HG02885 (cell line): ENCODE measurements around the gene SCAF1.

Source experiments
- ATAC-seq: cut with Tn5 transposase; IDR thresholded peaks from one replicate; pipeline ENCODE4 v1.9.1; 2021; ENCODE audit warnings: mild to moderate bottlenecking; ENCODE audit not compliant: unreplicated experiment, poor library complexity

The SCAF1 gene

DNA sequence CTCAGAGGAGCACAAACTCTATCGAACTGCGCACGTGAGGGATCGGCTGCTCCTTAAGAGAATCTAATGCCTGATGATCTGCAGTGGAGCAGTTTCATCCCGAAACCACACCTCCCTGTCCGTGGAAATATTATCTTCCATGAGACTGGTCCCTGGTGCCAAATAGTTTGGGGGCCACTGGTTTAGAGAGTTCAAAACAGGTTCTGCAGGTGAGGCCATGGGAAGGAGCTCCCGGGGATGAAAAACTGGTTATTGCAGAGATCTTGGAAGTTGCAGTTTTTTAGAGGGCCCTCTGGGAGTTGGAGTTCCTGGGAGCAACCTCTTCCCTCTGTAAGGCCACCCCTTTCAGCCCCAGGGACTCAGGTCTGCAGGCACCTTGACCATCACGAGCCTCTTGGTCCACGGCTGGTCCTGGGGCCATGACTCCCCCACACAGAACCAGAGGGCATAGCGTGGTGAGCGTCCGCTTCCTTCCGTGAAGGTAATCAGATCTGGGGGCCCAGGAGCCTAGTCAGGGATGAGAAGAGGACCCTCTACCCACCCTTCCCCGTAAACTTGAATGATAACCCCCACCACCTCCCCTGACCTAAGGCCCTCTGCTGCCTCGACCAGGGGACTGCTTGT lies 18.4 kb downstream of the SCAF1 start:
- no peak for ATAC-seq

DNA sequence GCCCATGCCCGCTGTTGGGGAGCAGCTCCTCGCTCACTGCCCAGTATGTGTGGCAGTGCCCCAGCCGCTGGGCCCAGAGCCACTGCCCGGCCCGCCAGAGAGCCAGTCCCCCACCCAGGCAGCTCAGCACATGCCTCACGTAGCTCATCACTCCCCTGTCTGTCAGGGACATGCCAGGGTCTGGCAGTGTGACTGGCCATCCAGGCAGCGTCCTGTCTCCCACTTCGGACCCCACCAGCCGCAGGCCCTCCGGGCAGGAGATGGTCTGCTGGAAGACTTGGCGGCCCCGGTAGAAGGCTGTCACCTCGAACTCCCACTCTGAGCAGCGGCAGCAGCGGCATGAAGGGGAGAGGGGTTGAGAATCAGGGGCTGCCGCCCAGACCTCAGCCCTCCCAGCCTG lies 20.0 kb downstream of the SCAF1 start:
- no peak for ATAC-seq

DNA sequence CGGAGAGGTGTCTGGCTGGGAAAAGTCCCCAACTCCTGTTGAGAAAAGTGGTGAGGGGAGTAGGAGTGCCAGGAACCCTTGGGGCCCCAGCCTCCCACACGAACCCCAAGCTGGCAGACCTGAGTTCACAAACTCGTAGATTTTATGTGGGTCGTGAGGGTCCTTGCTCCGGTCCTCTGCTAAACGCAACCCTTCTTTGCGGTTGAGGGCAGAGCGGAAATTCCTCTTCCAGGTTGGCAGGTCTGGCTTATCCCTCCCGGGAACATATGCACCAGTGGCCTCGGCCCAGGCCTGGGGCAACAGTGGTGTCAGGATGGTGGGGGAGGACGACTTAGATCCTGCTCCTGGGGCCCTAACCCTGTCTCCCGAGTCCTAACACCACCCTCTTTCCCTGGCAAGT lies 21.2 kb downstream of the SCAF1 start:
- no peak for ATAC-seq

DNA sequence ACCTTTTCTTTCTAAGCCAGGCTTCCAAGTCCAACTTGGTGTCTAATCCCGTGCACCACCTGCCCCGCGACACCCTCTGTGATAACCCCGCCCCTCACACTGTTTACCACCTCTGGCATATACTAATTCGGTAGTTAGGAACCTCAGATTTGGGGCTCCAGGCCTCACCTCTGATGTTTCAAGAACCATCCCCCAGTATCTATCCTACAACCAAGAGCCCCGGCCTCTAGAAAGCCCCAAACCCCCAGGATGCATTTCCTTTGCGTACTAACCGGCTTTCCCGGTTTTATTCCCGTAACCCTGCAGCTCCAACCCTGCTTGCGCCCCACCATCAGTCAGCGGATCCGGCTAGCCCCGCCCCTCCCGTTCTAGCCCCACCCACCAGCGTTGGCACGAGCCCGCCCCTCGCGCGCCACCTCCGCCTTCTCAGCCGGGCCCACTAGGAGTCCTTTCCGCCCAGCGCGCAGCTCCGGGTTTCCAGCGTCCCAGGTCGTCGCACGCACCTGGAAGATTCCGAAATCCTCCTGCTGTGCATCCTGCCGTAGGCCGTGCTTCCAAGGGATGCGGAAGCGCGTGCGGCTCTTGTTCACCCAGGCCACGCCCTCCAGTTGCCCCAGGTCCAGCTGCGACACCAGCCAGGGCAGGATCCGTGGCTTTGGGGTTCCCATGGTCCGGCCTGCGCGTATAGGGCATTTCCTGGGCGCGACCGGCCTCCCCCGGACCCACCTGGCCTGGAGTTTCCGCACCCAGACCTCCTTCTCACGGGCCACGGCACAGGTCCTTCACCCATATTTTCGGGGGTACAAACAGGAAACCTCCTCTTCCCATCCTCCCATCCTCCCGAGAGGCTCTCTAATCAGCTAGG lies 22.4 kb downstream of the SCAF1 start:
- peak; percentile 50 for ATAC-seq

DNA sequence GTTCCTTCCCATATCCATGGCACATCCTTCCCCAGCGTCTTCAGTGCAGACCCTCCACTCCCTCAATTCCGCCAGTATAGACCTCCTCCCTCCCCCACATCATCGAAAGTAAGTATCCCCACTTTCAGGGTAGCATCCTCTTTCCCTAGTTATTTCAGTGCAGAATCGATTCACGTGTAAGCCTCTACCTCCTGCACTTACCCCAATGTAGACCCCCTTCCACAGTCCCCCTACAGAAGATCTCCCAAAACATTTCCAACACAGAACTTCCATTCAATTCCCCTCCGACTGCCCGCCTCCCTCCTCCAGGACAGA lies 23.0 kb downstream of the SCAF1 start:
- ATAC-seq: no peak

DNA sequence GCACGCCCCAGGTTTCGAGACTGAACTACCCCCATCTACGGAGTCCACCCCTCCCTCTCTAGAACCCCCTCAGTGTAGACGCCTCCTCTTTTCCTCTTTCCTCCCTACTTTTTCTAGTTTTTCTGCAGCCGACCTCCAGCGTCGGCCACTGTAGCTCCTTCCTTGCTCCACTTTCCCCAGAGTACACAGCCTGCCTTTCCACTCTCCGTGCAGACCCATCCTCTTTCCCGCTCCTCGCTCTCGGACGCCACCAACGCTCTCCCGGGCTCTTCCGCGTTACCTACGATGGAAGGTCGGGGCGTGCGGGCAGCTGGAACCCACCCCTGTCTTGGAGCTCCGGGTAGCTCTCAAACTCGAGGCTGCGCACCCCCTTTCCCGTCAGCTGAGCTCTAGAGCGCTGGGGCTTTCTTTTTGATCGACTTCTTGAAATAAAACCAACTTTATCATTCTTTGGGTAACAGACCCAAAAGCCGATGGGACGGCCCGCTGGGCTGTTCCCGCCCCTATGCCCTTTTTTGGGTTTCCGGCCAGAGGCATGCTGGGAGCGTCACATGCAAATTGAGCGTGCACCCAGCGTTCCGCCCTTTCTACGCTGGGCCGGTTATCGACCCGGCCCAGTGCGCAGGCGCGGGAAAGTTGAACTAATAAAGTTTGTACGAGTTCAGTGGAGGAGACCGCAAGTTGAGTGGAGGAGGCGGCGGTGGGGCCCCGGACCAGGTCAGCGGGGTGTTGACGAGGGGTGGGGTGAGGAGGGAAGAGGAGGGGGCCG lies 23.5 kb downstream of the SCAF1 start, which contains the start of the genes BCL2L12 and IRF3:
BCL2L12 (plus strand) TSS at position 583 of the 769 bp plus-strand sequence. CDS start 760 bp downstream, outside the sequence.
IRF3 (minus strand) TSS at position 507 of the 769 bp plus-strand sequence. CDS start 1,019 bp downstream, outside the sequence.
- ATAC-seq: peak; percentile 83

DNA sequence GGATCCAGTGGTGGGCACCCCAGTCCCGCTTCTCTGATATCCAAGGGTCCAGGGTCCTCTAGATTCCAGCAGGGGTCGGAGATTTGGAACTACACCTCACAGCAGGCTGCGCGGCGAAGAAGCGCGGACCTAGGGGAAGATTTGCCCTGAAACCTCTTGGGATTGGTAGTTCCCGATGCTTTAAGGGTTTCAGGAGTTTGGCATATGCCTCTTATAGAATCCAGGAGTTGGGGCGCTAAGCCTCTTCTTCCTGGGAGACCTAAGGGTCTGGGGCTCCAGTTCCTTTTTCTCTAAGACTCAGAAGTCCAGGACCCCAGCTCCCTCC lies 24.1 kb downstream of the SCAF1 start:
- no peak for ATAC-seq

DNA sequence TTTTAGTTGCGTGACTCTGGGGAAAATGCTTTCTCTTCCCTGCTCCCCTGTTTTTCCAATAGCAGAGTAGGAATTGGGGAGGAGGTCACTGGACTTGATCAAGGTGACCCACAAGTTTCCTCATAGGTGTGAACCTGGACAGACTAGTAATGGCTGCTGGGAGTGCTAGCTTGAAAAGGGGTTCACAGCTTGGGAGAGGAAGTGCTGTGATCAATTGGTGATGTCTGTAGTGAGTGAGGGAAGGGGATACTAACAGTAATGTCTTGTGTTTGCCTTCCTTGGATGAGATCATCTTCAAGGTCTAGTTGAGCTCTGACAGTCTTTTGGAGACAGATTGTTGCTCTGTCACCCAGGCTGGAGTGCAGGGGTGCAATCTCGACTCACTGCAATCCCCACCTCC lies 25.5 kb downstream of the SCAF1 start:
- ATAC-seq: no peak

DNA sequence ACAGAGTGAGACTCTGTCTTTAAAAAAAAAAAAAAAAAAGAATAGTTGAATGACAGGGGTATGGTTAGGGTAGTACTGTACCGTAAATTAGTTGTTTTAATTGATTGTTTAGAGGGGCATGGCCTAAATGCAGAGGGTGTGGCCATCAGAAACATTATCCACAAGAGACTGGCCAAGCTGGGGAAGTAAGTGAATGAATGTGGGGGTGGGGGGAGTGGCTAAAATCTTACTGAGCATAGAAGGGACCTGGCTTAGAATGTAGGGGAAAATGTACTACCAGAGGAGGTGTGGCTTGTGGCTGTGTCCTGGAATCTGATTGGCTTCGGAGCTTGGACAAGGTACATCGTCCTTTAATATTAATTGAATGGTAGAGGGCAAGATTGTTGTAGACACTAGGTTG lies 27.5 kb downstream of the SCAF1 start:
- ATAC-seq: no peak

DNA sequence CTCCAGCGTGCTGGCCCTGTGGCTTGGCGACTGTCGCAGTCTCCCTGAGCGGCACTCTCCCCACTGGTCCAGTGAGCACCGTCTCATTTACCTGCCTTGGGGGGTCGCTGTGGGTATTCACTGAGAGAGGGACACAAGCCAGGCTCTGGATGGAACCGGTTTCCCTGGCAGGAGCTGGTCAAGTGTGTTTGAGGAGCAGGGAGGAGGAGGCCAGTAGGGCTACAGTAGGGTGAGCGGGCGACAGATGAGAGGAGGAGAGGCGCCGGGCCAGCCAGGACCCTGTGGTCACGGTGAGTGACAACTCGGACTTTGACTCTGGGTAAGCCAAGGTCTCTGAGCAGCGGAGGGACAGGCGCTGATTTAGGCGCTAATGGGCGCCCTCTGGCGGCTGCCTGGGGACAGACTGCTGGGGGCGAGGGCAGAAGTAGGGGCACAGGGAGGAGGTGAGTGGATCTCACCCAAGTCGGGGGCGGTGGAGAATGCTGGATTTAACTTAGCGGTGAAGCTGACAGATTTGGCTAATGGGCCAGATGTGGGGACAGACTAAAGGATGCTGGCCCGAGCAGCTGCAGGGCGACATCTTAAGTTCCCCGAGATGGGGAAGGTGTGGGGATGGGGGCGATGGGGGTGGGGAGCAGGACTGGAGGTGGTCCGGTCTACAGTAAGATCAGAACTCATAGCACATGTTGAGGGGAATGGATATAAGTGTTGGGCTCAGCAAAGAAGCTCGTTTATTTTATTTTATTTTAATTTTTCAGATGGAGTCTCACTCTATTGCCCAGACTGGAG lies 30.3 kb downstream of the SCAF1 start:
- ATAC-seq: no peak

DNA sequence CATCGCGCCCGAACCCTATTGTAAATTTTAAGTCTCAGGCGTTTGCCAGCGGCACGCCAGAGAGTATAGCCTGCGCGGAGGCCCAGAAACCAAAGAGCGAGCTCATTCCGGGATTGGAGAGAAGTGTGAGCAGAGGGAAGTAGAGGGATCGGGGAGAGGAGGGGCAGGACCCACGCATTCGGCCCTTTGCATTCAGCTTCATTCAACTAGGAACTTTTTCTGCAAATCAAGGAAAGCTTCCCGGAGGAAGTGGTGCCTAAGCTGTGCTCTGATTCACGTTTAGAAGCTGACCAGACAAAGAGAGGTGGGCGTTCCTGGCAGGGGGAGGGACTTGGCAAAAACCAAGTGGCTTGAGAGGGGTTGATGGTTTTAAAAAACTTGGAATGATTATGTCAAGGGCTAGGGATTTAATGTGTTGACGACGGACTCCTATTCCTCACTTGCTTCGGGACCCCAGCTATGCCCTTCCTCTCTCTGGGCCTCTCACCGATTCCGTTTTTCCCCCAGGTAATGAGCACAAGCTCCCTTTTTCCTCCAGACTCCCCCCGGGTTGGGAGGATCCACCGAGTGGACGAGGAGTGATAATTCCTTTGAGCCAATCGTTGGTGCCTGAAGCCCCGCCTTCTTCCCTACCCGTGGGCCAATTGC lies 34.3 kb downstream of the SCAF1 start:
- peak; percentile 8 for ATAC-seq

DNA sequence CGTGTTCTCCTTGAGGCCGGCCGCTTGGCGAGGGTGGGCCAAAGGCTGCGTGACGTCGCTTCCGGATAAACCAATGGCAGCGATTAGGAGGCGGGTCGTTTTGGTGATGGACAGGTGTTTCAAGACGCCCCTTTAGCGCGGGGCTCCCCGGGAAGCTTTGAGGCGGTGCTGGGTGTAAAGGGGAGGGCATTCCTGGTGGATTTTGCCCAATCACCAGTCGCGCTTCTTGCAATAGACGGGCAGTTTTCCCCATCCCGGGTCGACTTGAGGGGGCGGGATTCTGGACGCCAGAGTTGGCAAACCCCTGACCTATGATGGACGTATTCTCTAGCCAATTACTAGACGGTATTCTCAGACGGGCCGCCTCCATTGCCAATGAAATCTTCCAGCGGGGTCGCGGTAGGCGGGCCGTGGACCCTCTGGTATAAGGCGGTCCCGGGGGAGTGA lies 34.8 kb downstream of the SCAF1 start:
- peak; percentile 72 for ATAC-seq

DNA sequence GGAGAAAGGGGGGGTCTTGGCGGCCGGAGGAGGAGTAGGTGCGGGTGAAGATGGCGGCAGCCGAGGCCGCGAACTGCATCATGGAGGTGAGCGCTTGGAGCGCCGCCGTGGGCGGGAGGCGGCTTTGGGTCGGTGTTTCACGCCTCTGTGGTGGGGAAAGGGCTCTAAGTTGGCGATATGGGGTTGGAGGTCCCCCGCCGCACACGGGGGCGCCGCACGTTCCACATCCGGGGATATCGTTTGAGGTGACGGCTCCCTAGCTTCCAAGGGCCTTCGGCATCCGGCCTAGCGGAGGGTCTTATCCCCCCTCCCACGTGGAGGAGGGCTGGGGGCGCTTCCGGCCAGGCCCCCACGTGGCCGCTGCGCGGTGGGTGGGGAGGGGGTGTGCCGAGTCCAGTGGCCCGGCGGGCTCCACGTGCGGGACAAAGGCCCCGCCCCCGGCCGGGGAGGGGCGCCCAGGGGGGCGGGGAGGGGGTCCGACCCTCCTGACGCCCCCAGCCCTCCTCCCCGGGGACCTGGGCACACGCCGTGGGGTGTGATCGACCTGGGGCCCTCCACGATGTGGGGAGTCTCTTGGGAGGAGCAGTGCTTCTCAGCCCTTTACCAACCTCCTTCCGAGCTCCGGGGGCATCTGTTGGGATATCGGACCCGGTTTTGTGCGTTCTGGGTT lies 35.4 kb downstream of the SCAF1 start, which contains the start of gene PRMT1:
PRMT1 (plus strand) TSS at position 41 of the 670 bp plus-strand sequence; CDS start at position 51, 10 bp downstream.
- no peak for ATAC-seq

DNA sequence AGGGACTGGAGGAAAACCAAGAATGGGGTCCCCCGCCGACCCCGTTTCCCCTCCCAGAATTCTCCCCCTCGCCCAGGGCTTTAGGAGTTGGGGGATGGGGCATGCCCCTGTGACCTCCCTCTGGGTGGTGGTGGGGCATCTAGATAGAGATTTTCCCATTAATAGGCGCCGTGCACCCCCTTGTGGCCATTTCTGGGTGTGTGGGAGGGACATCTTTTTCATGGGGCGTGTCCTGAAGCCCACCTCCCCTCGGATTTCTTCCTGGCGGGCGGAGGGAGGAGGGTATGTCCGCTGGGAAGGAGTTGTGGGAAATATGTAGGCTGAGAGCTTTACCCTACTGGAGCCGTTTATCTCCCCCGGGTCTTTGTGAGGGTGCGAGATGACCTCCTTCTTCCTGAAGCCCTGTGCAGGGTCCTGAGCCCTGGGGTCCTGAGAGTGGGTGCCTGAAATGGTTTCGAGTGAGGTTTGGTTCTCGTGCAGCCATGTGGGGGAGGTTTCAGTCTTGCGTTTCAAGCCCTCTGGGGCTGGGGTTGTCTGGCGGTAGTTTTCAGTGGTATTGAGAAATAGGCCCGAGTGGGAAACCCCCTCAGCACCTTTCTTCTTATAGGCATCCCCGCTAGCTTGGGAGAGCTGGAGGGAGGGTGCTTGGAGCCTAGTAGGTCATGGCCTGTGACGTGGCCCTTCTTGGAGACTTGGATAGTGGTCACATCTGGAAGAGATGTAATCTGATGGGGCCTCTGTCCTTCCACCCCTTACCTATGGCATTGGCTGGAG lies 36.1 kb downstream of the SCAF1 start:
- no peak for ATAC-seq

DNA sequence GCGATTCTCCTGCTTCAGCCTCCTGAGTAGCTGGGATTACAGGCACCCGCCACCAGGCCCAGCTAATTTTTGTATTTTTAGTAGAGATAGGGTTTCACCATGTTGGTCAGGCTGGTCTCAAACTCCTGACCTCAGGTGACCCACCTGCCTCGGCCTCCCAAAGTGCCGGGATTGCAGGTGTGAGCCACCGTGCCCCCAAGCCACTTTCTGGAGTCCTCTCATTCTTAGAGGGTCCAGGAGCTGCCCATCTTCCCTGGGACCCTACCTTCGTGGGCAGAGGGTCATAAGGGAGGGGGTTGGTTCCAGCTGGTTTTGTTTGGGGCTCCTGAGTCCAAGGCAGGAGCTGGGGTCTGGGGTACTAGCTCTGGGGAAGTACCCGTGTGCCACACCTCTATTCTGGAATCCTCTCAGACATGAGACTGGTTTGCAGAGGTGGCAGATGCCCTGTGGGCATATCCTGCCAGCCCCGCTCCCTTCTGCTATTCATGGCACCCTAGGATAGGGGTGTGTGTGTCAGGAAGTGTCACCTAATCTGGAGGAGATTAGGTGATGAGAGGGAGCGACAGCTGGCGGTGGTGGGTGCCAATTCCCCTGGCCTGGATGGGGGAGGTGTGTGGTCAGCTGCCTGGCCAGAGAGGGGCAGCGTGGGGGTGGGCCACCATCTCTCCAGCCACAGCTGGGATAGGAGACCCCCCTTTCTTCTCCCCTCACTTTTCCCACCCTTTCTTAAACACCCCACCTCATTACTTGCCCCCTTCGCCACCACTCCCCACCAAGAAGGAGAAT lies 37.2 kb downstream of the SCAF1 start:
- ATAC-seq: no peak

DNA sequence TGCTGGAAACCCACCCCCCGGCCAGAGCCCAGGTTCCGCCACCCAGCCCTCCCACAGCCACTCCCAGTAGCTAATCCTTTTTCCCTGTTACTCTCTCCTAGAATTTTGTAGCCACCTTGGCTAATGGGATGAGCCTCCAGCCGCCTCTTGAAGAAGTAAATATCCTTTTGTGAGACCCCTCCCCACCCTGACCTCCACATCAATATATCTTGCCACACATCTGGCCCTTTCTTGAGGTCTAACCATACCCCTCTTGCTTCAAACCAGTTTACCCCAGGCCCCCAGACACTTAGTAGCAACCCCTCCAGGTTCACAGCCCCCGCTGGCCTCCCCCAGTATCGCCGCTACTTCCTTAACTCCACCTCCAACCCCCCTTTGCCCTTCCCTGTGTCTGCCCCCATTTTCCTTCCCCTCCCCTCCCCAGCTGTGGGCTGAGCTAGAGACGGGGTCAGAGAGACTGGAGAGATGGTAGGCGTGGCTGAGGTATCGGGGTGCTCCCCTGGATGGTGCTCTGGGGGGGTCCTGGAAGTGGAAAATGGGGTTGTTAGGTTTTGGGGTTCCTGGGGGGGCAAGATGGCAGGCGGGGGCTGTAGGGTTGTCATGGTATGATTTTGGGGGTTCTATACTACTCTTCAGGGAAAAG lies 37.9 kb downstream of the SCAF1 start:
- no peak for ATAC-seq
